ENCODE results near the gene FBXO47. TPM values are rescaled to one million over a fixed set of nuclear protein-coding genes. Genes with fewer than 3 reads are reported as not detected.
A peak's percentile ranks its signal among the peaks of the same experiment; 100 is the strongest.
"Not testable (repeated sequence)": the region's sequence is repeated elsewhere in the genome, so short reads cannot be mapped to it uniquely, and the experiment has no call there.

FBXO47 gene
- total and polyA plus RNA-seq, 9 of the 15 experiments (the other 6 are each of a cell fraction or from before 2014, with no cell fraction given) = not detected

DNA sequence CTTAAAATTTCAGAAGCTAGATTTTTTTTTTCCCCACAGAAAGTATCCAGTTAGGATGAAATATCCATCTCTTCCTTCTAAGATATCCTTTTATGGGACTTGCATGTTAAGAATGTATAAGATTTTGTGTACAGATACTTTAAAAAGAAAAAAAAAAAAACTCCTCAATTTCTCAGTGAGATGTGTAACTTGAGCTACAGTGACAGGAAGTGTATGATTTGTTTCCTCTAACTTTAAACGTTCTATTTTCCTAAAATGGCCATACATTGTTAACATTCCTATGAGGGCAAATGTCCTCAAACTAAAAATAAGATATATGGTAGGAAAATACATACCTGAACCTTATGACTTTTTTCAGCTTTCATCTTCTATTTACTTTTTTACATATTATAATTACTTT lies 8.9 kb downstream of the FBXO47 start:
- no peak for ATAC-seq
- H3K4me1 ChIP-seq (replicated peaks in 1 of 2; ENCODE audit: control insufficient read depth in 2 of 2, insufficient read depth in 2 of 2, low read length in 2 of 2) = no peaks in the 10 kb centered on the region; a peak in 1 of 5 replicates
- H3K9ac ChIP-seq (ENCODE audit: insufficient read depth in 1 of 2, low read depth in 2 of 2, low read length in 2 of 2) = no peak overlapping the region
- BruUV-seq (replicated peaks) = no TSS peak
- H3K27ac ChIP-seq (ENCODE audit: extremely low read depth, low read depth, low read length) = no peak overlapping the region
- ChIA-PET CTCF (ENCODE audit: low intra/inter-chr PET ratio) (no interaction called here), POLR2A (interaction anchor here (0.6 to 1.0 kb wide), 4 partner anchors 62 to 227 kb away, joined by 3 to 4 read pairs (median 3); no protein-coding TSS in a partner anchor)
- in situ Hi-C loops (cut with MboI) = no loop called here
- no peak for FAIRE-seq
- intact Hi-C loops (cut with micrococcal nuclease) = no loop called here
- H4K20me1 ChIP-seq (replicated peaks; ENCODE audit: control insufficient read depth, insufficient read depth, low read length) = no peaks in the 10 kb centered on the region
- no peak for TF ChIP-seq JUNB (CRISPR knock-in tag; conservative IDR thresholded peaks at IDR 0.05)
- H3K4me2 ChIP-seq (ENCODE audit: insufficient read depth, low read length) = no peak overlapping the region
- H3K36me3 ChIP-seq (ENCODE audit: control insufficient read depth, insufficient read depth, low read length) = no peaks in the 10 kb centered on the region
- H3K79me2 ChIP-seq (ENCODE audit: control insufficient read depth, insufficient read depth, low read length) = no peaks in the 10 kb centered on the region
- no peaks in the 10 kb centered on the region for H3K9me3 ChIP-seq (replicated peaks; ENCODE audit: control insufficient read depth, insufficient read depth, low read depth, low read length)
- no peaks in the 10 kb centered on the region for H3K27me3 ChIP-seq (ENCODE audit: control insufficient read depth in 2 of 2, insufficient read depth in 2 of 2, low read length in 2 of 2)
- H3K4me3 ChIP-seq = no peak overlapping the region
- no peaks in the 10 kb centered on the region for H3K9me1 ChIP-seq (ENCODE audit: control insufficient read depth, insufficient read depth, low read length)
- H2AFZ ChIP-seq (ENCODE audit: low read depth, low read length) = peak overlapping the region; percentile 44; the same call in 1 of the 2 replicates
- WGBS (ENCODE audit: insufficient coverage, low coverage, missing lambda C conversion rate) = 5% methylated on average over 1 of the region's 1 CpG
- no peak for DNase-seq (ENCODE audit: extremely low read depth in 1 of 4, low spot score in 3 of 4)

GRCh38 chr17:38953800-38954199 lies 13.4 kb downstream of the FBXO47 start:
- POLR2A ChIA-PET = interaction anchor here (1.2 kb wide), 1 partner anchor 10 kb away, joined by 3 read pairs; no protein-coding TSS in a partner anchor
- H3K27me3 ChIP-seq (ENCODE audit: control insufficient read depth in 2 of 2, insufficient read depth in 2 of 2, low read length in 2 of 2); H3K27ac ChIP-seq (ENCODE audit: extremely low read depth, low read depth, low read length); H3K4me2 ChIP-seq (ENCODE audit: insufficient read depth, low read length); CTCF ChIA-PET (ENCODE audit: low intra/inter-chr PET ratio); H3K9ac ChIP-seq (ENCODE audit: insufficient read depth in 1 of 2, low read depth in 2 of 2, low read length in 2 of 2); intact Hi-C loops (cut with micrococcal nuclease); H4K20me1 ChIP-seq (replicated peaks; ENCODE audit: control insufficient read depth, insufficient read depth, low read length); H3K9me1 ChIP-seq (ENCODE audit: control insufficient read depth, insufficient read depth, low read length); ATAC-seq; H3K4me1 ChIP-seq (replicated peaks in 1 of 2; ENCODE audit: control insufficient read depth in 2 of 2, insufficient read depth in 2 of 2, low read length in 2 of 2); BruUV-seq (replicated peaks); H3K9me3 ChIP-seq (replicated peaks; ENCODE audit: control insufficient read depth, insufficient read depth, low read depth, low read length); H2AFZ ChIP-seq (ENCODE audit: low read depth, low read length); H3K36me3 ChIP-seq (ENCODE audit: control insufficient read depth, insufficient read depth, low read length); DNase-seq (ENCODE audit: extremely low read depth in 1 of 4, low spot score in 3 of 4); in situ Hi-C loops (cut with MboI); FAIRE-seq; H3K4me3 ChIP-seq; H3K79me2 ChIP-seq (ENCODE audit: control insufficient read depth, insufficient read depth, low read length): not testable (repeated sequence)
- WGBS (ENCODE audit: insufficient coverage, low coverage, missing lambda C conversion rate) = 25% methylated on average over 7 of the region's 7 CpGs

Measured in K562 (cell line).